NCI-H69 (cell line): Measurements from ENCODE around the gene GPATCH2.
"Not testable (repeated sequence)": the region's sequence is repeated elsewhere in the genome, so short reads cannot be mapped to it uniquely, and the experiment has no call there.

ENCODE experiments used
- DNase-seq: peaks from one replicate; lab custom pipeline; 2025; lab: John Stamatoyannopoulos, UW

GPATCH2 gene

DNA sequence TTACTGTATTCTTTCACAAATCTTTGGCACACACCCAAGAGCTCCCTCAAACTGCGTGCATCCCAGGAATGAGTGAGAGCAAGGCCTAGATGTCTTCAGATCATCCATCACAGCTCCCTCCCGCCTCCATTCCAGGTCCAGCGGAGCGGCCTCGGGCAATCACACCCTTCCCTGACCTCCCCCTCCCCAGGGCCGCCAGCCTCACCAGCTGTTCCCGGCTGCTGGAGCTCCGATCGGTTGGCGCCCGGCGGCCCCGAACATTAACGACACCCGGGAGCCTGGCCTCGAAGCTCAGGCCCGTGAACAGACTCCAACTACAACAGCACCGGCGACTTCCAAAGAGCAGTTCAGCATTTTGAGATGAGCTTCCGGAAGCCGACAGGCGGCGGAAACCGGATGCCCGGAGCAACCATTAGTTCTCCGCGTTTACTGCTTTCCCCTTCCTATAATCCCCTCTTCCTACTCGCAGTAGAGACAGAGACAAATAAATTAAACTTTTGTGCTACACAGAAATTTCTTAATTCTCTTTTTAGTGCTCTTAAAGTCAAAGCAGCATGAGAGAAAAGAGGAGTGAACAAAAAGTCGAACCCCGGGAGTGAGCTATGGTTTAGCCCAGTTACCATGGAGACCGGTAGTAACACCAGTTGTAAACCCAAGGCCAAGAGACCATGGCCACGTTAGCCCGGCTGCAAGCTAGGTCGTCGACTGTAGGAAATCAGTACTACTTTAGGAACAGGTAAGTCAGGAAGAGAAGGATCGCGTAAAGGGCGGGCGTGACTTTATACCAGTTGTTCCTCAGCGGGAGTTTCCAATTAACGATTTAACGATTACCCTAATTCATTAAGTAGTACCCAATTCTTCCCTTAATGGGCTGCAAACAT lies at the start of gene GPATCH2, which contains the start of gene SPATA17:
Gene GPATCH2, minus strand, starts transcription at position 380 of the 881 bp plus-strand sequence. Its CDS starts 119 bp downstream, at position 261.
Gene SPATA17, plus strand, starts transcription at position 634 of the 881 bp plus-strand sequence. Its CDS starts 35 bp downstream, at position 669.
- DNase-seq, result peak; percentile 95

DNA sequence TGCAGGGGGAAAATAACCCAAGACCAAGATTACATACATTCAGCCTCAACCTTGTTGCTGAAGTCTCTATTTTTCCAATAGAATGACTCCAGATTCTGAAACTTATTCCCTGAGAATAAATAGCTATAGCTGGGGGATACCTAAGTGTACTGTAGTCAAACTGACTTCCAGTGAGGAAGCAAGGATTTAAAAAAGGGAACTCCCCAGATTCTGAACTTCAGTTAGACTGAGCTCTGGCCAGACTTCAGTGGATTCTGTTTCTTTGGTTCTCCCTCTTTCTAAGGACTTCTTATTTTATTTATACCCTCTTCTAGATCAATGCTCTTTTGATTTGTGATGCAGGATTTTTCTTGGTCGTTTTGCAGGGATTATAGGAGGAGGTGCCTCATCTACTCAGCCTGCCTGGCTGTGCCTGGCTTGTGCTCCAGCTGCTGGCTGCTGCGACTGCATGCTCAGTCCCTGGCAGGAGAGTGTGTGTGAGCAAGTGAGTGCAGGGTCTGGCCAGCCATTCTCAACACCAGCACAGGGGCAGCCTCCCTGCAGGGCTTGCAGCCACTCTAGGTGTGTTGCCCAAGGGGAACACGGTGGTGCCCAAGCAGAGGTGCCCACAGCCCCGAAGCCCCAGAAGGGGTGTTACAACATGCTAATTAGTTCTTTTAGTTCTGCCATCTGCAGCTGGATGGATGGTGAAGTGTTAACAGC lies 43.3 kb upstream of the GPATCH2 start:
- DNase-seq, result peak; percentile 19

DNA sequence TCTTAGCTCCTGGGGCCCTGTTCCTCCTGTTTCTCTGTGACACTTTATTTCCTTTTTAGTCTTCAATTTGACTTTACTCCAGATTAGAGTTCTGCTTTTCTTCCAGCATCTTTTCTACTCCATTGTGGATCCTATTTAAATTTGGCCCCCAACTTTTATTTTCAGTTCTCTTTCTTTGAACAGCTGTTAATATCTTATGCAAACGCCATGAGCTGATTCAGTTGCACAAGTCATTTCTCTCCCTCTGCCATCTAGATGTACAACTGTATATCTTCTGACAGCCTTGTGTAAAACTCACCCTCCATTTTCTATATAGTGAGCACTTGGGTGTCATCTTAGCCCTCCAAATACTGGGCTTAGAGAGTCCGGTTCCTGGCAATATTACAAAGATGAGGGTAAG lies 42.5 kb upstream of the GPATCH2 start:
- DNase-seq, result no peak

DNA sequence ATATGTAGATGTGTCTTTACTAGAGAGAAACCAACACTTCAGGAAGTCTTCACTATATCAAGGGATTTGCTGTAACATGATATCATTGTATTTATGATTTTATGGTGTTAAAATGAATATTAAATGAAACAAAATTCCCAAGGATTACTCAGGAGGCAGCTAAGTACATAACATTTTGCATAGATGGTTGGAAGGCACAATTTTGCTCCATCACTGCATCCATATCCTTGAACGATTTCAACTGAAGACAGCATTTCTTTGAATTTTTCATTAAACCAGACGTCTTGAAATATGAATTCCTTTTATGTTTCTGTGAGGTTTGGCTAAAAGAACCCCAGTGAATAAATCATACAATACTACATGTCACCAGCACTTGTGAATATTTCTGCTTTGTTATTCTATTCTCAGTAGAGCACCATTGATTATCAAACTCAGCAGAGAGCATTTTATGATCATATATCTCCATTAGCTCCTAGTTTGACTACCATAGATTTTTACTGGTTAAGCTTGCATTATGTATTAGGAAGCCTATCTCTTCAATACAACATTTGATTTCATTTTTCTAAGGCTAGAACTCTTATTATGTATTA lies 37.6 kb upstream of the GPATCH2 start:
- DNase-seq, result peak; percentile 68

DNA sequence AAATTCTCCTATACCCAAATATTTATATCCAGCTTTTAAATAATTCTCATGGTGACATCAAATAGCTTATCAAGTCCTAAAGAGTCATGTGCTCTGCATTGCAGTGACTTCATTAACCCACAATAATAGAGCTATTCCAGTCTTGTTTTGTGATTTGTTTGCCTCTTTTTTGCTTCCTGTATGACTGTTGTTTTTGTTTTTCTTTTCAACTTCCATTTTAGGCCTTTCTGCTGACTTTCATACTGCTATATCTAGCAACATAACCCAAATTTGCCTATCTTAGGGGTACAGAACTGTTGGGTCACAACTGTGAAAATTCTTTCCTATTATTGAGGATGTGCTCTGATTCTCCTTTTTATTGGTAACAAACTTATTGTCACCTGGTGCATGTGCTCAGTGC lies 30.5 kb upstream of the GPATCH2 start:
- no peak for DNase-seq

DNA sequence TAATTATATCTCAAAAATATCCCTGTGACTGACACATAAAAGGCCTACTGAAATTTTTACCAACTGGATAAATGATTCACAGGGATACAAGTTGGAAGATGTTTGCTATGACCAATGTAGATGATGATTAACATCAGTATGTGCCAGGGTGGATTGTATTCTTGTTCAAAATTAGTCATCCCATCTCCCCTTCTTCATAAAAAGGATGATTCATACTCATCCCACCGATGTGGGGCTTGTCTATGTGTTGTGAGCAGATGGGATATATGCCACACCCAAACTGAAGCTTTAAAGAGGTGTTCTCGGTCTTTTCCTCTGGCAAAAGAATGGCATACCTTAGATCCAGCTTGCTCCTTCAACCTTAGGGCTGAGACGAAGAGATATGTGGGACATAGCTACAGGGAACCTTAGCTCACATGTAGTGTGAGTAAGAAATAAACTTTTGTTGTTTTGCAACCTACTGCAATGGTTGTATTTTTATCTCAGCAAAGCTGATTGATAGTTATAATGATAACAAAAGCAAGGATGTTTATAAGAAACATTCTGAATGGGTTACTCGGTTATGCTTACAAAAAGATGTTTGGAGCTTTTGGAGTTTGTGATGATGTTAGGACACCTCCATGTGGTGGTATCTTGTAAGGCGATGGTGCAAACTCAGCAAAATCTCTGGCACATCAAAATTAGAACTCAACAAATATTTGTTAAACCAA lies 29.6 kb upstream of the GPATCH2 start:
- peak; percentile 39 for DNase-seq

DNA sequence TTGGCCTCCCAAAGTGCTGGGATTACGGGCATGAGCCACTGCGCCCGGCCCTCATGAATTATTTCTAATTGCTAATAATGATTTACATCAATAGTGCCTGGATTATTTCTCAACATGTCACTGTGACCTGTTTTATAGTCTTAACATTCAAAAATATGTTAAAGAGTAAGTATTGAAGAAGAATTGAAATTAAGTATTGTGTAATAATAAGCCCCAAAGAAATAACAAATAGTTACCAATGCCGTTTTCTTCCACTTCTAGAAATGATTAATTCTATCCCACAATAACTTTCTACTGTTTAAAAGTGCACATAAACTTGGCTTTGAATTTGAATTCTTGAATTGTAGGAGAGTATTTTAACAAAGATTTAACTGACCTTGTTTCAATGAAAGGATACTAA lies 19.8 kb upstream of the GPATCH2 start:
- DNase-seq, result no peak

DNA sequence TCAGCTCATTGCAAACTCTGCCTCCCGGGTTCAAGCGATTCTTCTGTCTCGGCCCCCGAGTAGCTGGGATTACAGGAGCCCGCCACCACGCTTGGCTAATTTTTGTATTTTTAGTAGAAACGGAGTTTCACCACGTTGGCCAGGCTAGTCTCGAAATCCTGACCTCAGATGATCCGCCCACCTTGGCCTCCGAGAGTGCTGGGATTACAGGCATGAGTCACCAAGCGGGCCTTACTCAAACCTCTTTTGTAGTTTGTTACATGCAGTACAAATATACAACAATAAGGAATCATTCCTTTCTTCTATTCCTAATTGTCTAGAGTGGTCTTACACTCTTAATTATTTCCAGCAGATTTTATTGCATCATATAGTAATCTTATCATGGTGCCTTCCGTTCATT lies 16.9 kb upstream of the GPATCH2 start:
- DNase-seq, result no peak

DNA sequence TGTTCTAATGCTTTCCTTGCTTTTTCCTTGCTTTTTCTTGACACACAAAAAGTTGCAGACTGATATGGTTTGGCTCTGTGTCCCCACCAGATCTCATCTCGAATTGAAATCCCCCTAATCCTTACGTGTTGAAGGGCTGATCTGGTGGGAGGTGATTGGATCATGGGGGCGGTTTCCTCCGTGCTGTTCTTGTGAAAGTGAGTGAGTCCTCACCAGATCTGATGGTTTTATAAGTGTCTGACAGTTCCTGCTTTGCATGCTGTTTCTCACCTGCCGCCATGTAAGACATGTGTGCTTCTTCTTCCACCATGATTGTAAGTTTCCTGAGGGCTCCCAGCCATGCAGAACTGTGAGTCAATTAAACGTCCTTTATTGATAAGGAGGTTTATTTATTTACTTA lies 11.6 kb upstream of the GPATCH2 start:
- no peak for DNase-seq

DNA sequence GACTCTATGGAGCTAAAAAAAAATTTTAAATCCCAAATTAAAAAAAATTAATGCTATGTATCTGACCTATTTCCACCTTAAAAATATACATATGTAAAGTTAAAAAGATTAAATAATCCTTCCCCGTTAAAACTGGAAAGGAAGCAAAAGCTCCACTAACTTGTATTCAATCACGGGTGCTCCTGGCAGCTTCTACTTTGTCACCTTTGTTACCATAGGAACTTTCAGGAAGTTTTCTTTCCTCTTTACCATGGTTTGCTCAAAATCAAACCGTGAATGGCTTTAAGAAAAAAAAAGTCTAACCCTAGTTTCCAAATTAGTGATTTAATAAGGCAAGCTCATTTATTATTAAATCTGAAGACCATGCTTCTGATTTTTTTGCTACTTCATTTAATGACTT lies 3.5 kb downstream of the GPATCH2 start:
- no peak for DNase-seq

DNA sequence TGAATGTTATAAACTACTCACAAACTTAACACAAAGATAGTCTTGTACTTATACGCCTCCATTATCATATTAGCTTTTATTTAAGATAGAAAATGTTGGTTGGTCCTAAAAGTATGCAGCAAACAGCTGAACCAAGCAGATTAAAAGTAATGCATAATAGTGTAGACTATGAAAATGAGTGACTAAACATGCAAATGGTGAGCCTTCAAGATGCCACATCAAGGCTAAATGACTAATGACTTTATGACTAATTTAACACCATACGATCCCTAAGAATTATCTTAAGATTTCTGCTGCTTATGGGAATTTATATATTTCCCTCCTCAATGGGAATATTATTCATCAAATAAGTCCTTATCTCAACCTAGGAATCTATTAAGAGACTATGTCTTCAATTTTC lies 4.6 kb downstream of the GPATCH2 start:
- no peak for DNase-seq

DNA sequence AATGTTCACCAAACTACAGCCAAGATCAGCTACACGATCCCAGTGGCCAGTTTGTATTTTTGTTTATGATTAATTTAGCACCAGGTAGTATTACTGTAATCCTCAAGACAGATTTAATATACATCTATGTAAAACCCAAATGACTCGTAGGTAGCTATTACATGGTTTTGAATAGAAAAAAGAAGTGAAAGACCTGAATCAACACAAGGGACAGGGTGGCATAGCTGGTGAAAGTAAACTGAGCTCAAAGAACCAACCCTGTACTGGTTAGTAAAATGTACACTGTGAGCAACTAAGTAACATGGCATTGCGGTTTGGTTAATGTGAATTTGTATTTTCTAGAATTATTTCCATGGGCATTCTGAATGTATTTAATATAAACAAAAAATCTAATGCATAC lies 8.8 kb downstream of the GPATCH2 start:
- no peak for DNase-seq

DNA sequence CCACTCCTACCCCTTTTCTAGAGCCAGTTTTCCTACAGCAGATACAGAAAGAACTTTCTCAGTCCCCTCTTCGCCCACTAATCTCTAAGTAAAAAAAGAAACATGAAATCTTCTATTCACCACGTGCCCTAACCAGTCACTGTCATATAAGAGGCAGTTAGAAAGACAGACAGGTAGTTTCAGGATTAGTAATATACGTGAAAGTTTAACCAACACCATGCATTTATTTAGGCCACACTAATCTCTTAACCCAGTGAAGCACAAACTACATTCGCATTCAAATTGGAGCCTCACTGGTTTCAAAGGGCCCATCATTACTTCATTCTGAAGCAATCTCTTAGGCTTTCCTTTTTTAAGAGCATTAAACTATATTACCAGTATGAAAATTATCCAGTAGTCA lies 10.1 kb downstream of the GPATCH2 start:
- DNase-seq, result no peak

DNA sequence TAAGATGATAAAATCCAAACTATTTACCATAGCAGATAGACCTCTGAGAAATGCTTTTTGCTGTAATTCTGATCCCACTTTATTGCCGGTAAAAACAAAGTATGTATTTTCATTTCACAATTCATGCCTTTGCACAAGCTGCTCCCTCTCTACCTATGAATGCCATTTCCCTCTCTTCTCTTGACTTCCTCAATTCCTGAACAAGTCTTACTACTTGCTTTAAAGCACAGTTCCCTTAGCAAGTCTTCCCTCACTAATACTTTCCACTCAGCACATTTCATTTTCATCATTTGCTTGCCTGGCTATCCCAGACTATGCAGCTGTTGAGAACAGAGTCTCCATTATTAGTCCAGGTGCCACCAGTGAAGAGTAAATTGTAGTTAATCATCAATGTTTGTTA lies 13.8 kb downstream of the GPATCH2 start:
- no peak for DNase-seq

DNA sequence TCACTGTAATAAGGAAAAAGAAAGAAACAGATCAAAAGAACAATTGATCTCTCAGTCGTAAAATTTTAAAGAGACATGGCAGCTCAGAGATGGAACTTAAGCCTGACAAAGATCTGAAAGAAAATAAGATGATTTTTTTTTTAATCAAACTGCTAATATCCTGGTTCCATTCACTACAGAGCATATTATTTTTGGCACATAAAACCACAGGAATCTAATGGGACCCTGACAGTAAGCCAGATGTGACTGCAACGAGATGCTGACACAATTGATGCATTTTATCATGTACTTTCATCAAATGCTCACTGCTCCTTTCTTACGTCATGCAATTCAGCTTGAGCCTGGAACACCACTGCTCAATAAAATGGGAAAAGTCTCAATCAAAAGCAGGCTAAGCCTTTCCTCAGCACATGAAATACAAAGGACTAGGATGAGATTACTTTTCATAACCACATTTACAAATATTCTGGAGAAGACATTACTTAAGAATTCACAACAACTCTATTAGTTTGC lies 16.6 kb downstream of the GPATCH2 start:
- peak; percentile 12 for DNase-seq

DNA sequence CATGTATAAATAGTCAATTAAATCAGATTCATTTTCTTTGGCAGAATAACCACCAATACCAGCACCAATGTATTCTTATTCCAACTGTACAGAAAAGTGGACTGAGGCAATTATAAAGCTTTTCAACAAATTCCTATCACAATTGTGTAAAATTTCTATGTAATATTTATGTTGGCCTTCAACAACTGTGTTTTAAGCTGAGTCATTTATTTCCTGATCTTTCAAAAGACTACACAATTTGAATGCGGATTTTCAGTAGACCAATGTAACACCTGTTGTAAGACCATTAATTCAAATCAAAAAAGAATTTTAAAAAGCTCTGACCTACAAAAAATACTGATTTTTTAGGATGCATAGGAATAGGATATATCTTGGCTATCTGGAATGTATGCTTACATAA lies 25.5 kb downstream of the GPATCH2 start:
- no peak for DNase-seq

DNA sequence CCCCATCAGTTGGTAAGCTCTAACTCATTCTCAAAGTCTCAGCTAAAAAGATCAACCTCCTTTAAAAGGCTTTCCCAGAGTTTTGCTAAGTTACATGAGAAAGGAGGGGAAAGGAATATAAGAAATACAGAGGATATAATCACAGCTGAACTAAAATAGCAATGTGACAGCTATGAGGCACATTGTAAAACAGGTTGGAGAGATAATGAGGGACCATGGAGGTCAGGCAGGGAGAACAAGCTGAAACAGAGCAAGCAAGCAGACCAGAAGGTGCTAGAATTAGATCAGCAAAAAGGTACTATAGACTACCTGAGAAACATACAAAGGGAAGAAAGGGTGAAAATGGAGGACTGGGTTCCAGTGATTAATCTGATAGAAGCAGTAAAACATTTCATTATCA lies 28.5 kb downstream of the GPATCH2 start:
- DNase-seq, result no peak

DNA sequence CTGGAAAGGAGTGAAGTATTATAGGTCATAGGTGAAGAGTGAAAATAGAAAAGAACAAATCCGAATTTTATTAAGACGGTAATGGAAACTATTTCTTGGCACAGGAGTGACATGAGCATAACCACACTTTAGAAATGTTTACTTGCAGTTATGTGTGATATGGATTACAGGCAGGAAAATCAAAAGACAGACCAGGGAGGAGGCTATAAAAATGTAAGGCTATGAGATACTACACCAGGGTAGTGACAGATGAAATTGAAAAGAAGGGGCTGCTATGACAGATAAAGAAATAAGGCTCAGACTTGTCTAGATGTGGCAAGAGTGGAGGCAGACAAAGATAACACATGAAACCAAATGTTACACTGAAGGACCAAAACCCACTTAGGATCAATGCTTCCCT lies 31.7 kb downstream of the GPATCH2 start:
- DNase-seq, result no peak

DNA sequence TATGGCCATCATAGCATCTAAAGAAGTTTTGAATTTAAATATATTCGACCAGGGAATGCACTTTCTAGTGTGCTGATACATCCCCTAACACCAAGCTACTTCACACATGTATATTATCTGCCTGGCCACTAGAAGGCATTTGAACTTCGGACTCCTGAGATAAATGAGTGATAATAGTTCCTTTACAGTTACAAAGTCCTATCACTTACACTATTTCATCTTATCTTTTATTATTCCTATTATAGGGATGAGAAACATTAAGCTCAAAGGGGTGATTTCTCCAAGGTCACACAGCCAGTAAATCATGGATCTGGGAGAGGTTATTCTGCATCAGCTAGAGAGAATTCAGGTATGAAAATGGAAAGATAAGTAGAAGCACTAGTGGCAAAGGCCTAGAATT lies 40.3 kb downstream of the GPATCH2 start:
- DNase-seq, result no peak

DNA sequence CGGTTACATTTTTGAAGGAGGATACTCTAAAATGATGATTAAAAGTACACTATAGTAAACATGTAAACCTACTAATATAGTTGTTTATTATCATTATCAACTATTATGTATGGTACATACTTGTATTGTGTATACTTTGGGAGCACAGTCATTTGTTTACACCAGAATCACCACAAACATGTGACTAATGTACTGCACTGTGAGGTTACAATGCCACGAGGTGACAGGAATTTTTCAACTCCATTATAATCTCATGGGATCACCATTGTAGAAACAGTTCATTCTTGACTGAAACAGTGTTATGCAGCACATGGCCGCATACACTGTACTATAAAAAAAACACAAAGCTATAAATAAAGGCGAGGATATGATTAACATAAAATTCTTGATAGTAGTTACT lies 44.3 kb downstream of the GPATCH2 start:
- no peak for DNase-seq

DNA sequence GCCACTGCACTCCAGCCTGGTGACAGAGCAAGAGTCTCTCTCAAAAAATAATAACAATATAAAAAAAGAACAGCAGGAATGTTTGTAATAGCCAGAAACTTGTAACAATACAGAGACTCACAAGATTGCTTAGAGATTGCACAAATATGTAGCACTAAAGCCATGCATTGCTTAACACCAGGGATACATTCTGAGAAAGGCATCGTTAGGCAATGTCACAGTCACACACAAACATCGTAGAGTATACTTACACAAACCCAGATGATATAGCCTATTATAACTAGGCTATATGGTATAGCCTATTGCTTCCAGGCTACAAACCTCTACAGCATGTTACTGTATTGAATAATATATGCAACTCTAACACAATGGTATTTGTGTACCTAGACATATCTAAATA lies 45.3 kb downstream of the GPATCH2 start:
- DNase-seq, result no peak

DNA sequence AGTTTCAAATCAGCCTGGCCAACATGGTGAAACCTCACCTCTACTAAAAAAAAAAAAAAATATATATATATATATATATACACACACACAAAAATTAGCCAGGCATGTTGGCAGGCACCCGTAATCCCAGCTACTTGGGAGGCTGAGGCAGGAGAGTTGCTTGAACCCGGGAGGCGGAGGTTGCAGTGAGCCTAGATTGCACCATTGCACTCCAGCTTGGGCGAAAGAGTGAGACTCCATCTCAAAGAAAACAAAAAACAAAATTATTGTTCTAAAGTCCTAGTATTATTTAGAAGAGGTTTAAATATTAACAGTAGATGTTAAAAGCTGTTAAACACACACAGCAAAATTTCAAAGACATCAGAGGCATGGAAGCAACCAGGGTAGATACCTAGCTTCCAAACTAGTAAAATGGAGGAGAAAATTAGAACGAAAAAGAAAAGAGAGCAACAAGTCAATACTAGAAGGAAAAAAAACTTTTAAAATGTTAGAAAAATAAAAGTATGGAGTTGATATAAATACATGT lies 46.5 kb downstream of the GPATCH2 start:
- not testable (repeated sequence) for DNase-seq
